Skeletal muscle tissue (tissue), 4 donors: ENCODE results near the gene NPR2. TPM values are rescaled to one million over a fixed set of nuclear protein-coding genes. Genes with fewer than 3 reads are reported as not detected.
A peak's percentile ranks its signal among the peaks of the same experiment; 100 is the strongest.

Source experiments
- H3K27ac ChIP-seq: one replicate; pipeline ENCODE4 v1.7.0; 2013; ENCODE audit warnings: mild to moderate bottlenecking, low read depth, low read length, inconsistent platforms
- H3K27me3 ChIP-seq, 3 donors: one replicate each; pipeline ENCODE4 v1.7.0; 2013; ENCODE audit warnings: low read length in 3 of 3; ENCODE audit not compliant: control insufficient read depth in 3 of 3, insufficient read depth in 3 of 3
- H3K36me3 ChIP-seq, 3 donors: one replicate each; pipeline ENCODE4 v1.7.0; 2013; ENCODE audit warnings: low read length in 3 of 3; ENCODE audit not compliant: control insufficient read depth in 3 of 3, insufficient read depth in 3 of 3
- H3K4me1 ChIP-seq, 3 donors: one replicate each; pipeline ENCODE4 v1.7.0; 2013; ENCODE audit warnings: low read length in 3 of 3, mild to moderate bottlenecking in 3 of 3; ENCODE audit not compliant: control insufficient read depth in 3 of 3, insufficient read depth in 3 of 3
- H3K4me3 ChIP-seq, 3 donors: one replicate each; pipeline ENCODE4 v1.7.0; 2013; ENCODE audit warnings: low read length in 3 of 3
- H3K9ac ChIP-seq, 3 donors: one replicate each; pipeline ENCODE4 v1.7.0; 2013; ENCODE audit warnings: low read length in 3 of 3, mild to moderate bottlenecking in 3 of 3, moderate library complexity in 2 of 3, low read depth in 1 of 3
- H3K9me3 ChIP-seq, 3 donors: one replicate each; pipeline ENCODE4 v1.7.0; 2013; ENCODE audit warnings: low read length in 3 of 3; ENCODE audit not compliant: control insufficient read depth in 3 of 3
- total RNA-seq: library from RNA; depleted of rRNA; stranded (reverse); fragments of >200 nt; gene quantifications from one replicate; pipeline ENCODE4 v1.2.3, GENCODE V29; 2014
- donor health status: Osteomylitis.

NPR2 gene
- total RNA-seq, 1 donor from 2014 or later = 7.3 TPM

- Histone ChIP-seq H3K27ac (no peak overlapping the region), H3K36me3 (peaks cover 0 to 11% (median 9%) of the 10 kb centered on the region in 3 donors), H3K9ac (no peak overlapping the region), H3K4me3 (no peak overlapping the region), H3K4me1 (peaks cover 43 to 52% (median 50%) of the 10 kb centered on the region in 3 donors), H3K27me3 (no peaks in the 10 kb centered on the region), H3K9me3 (no peaks in the 10 kb centered on the region)
These were observed 45.2 kb downstream of the NPR2 start for GRCh38 chr9:35836595-35836994.

- no peaks in the 10 kb centered on the region for H3K27me3 ChIP-seq
- no peak overlapping the region for H3K27ac ChIP-seq
- no peak overlapping the region for H3K4me3 ChIP-seq
- H3K4me1 ChIP-seq = peaks cover 18 to 31% (median 27%) of the 10 kb centered on the region in 3 donors
- peaks cover 3 to 11% (median 9%) of the 10 kb centered on the region in 3 donors for H3K36me3 ChIP-seq
- no peak overlapping the region for H3K9ac ChIP-seq
- H3K9me3 ChIP-seq = no peaks in the 10 kb centered on the region
These were observed 48.5 kb downstream of the NPR2 start for GRCh38 chr9:35839926-35840325.

GRCh38 chr9:35840881-35841644, 49.7 kb downstream of the NPR2 start:
- Histone ChIP-seq H3K36me3 (peaks cover 2 to 7% (median 3%) of the 10 kb centered on the region in 3 donors), H3K9me3 (no peaks in the 10 kb centered on the region), H3K27ac (no peak overlapping the region), H3K9ac (no peak overlapping the region), H3K4me3 (no peak overlapping the region), H3K4me1 (peaks cover 17 to 31% (median 27%) of the 10 kb centered on the region in 3 donors), H3K27me3 (no peaks in the 10 kb centered on the region)

- H3K27me3 ChIP-seq = no peaks in the 10 kb centered on the region
- H3K36me3 ChIP-seq = peaks cover 2 to 9% (median 3%) of the 10 kb centered on the region in 3 donors
- peaks cover 16 to 29% (median 25%) of the 10 kb centered on the region in 3 donors for H3K4me1 ChIP-seq
- H3K9me3 ChIP-seq = no peaks in the 10 kb centered on the region
- no peak overlapping the region for H3K4me3 ChIP-seq
- no peak overlapping the region for H3K27ac ChIP-seq
- H3K9ac ChIP-seq = no peak overlapping the region
These were observed 50.2 kb downstream of the NPR2 start for GRCh38 chr9:35841645-35841900.

- peaks cover 21 to 34% (median 31%) of the 10 kb centered on the region in 3 donors for H3K4me1 ChIP-seq
- no peak overlapping the region for H3K9ac ChIP-seq
These were observed 50.8 kb downstream of the NPR2 start for GRCh38 chr9:35842020-35842745.

GRCh38 chr9:35842795-35843194, 51.4 kb downstream of the NPR2 start:
- Histone ChIP-seq H3K4me1 (peaks cover 27 to 40% (median 37%) of the 10 kb centered on the region in 3 donors), H3K27me3 (no peaks in the 10 kb centered on the region), H3K4me3 (no peak overlapping the region)

More at GRCh38 chr9:35842020-35842745, 50.8 kb downstream of the NPR2 start:
- Histone ChIP-seq H3K27me3 (no peaks in the 10 kb centered on the region), H3K4me3 (no peak overlapping the region), H3K9me3 (no peaks in the 10 kb centered on the region), H3K36me3 (peaks cover 6 to 16% (median 7%) of the 10 kb centered on the region in 3 donors), H3K27ac (no peak overlapping the region)

GRCh38 chr9:35844628-35845270, 53.4 kb downstream of the NPR2 start:
- Histone ChIP-seq H3K4me3 (no peak overlapping the region), H3K9ac (no peak overlapping the region), H3K36me3 (peaks cover 6 to 21% (median 7%) of the 10 kb centered on the region in 3 donors), H3K27me3 (no peaks in the 10 kb centered on the region), H3K27ac (no peak overlapping the region), H3K4me1 (peaks cover 32 to 51% (median 44%) of the 10 kb centered on the region in 3 donors), H3K9me3 (no peaks in the 10 kb centered on the region)

More at GRCh38 chr9:35842795-35843194, 51.4 kb downstream of the NPR2 start:
- H3K9me3 ChIP-seq = no peaks in the 10 kb centered on the region
- H3K27ac ChIP-seq = no peak overlapping the region
- peaks cover 6 to 20% (median 7%) of the 10 kb centered on the region in 3 donors for H3K36me3 ChIP-seq
- no peak overlapping the region for H3K9ac ChIP-seq

GRCh38 chr9:35845824-35846771, 54.7 kb downstream of the NPR2 start:
- Histone ChIP-seq H3K27me3 (no peaks in the 10 kb centered on the region), H3K36me3 (peaks cover 6 to 20% (median 7%) of the 10 kb centered on the region in 3 donors), H3K4me1 (peaks cover 32 to 51% (median 44%) of the 10 kb centered on the region in 3 donors), H3K4me3 (no peak overlapping the region), H3K27ac (peak overlapping the region; percentile 32), H3K9me3 (no peaks in the 10 kb centered on the region), H3K9ac (peak overlapping the region in 2 of 3 donors; percentile 14 to 61)
